GM04503 (cell line): ENCODE measurements around the gene SDR42E2.
"Not testable (repeated sequence)": the region's sequence is repeated elsewhere in the genome, so short reads cannot be mapped to it uniquely, and the experiment has no call there.

Source experiments
- DNase-seq: peaks from one replicate; pipeline ENCODE4 v3.0.0-alpha.2; 2012; ENCODE audit warnings: low read depth

Gene SDR42E2

GRCh38 chr16:22162656-22163009 lies 327 bp downstream of the SDR42E2 start:
- no peak for DNase-seq

- no peak for DNase-seq
These were observed 1.5 kb downstream of the SDR42E2 start for GRCh38 chr16:22163806-22164205.

GRCh38 chr16:22164482-22164881 lies 2.2 kb downstream of the SDR42E2 start:
- no peak for DNase-seq

- DNase-seq = no peak
These were observed 3.4 kb downstream of the SDR42E2 start for GRCh38 chr16:22165508-22166285.

- DNase-seq = no peak
These were observed 9.6 kb downstream of the SDR42E2 start for GRCh38 chr16:22171953-22172352.

GRCh38 chr16:22172642-22173041 lies 10.3 kb downstream of the SDR42E2 start:
- DNase-seq = not testable (repeated sequence)

GRCh38 chr16:22174642-22175041 lies 12.3 kb downstream of the SDR42E2 start:
- DNase-seq = no peak

- no peak for DNase-seq
These were observed 15.9 kb downstream of the SDR42E2 start for GRCh38 chr16:22177968-22178930.

- DNase-seq = no peak
These were observed 19.1 kb downstream of the SDR42E2 start for GRCh38 chr16:22181426-22181825.

GRCh38 chr16:22181843-22182242 lies 19.5 kb downstream of the SDR42E2 start:
- DNase-seq = no peak

GRCh38 chr16:22183335-22183734 lies 21.0 kb downstream of the SDR42E2 start:
- DNase-seq = no peak

- DNase-seq = no peak
These were observed 21.8 kb downstream of the SDR42E2 start for GRCh38 chr16:22183901-22184614.

- DNase-seq = no peak
These were observed 22.3 kb downstream of the SDR42E2 start for GRCh38 chr16:22184615-22184968.

- no peak for DNase-seq
These were observed 24.2 kb downstream of the SDR42E2 start for GRCh38 chr16:22186517-22186916.

GRCh38 chr16:22188267-22188594 lies 25.9 kb downstream of the SDR42E2 start:
- DNase-seq = no peak

GRCh38 chr16:22188595-22189442 lies 26.5 kb downstream of the SDR42E2 start:
- DNase-seq = no peak

- DNase-seq = no peak
These were observed 27.3 kb downstream of the SDR42E2 start for GRCh38 chr16:22189473-22190080.

- no peak for DNase-seq
These were observed 27.9 kb downstream of the SDR42E2 start for GRCh38 chr16:22190081-22190775.

GRCh38 chr16:22190776-22191531 lies 28.6 kb downstream of the SDR42E2 start:
- DNase-seq = peak; percentile 93
